ENCODE data around the gene EGLN3. TPM values are rescaled to one million over a fixed set of nuclear protein-coding genes. Genes with fewer than 3 reads are reported as not detected.

Gene EGLN3
- total and polyA plus RNA-seq, 2 of the 13 experiments (the other 11 are each of a cell fraction or from before 2014, with no cell fraction given): 0.18 to 27.3 TPM

DNA sequence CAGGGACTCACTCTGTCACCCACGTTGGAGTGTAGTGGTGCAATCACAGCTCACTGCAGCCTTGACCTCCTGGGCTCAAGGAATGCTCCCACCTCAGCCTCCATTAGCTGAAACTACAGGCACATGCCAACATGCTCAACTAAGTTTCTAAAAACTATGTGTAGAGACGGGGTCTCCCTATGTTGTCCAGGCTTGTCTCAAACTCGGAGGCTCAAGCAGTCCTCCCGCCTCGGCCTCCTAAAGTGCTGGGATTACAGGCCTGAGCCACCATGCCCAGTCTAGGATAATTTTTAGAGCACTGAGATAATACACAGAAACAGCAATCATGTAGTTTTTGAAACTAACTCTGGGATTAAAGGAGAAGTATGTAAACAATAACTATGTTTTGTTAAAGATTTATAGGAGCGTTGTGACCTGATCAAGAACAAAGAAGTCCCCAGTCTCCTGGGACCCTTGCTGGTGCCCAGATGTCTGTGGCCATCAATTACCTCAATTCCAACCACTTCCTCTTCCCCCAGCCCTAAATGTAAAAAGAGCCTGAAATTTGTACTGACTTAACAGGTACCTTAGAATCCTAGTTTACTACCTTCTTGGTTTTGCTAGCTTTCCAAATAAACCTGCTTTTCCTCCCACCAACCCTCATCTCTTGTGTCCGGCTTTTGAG lies 28.9 kb upstream of the EGLN3 start (continued):
- TF ChIP-seq TEAD3 (CRISPR knock-in tag; optimal IDR thresholded peaks at IDR 0.05; ENCODE audit: borderline replicate concordance): peak; percentile 71
- no peak for TF ChIP-seq SRSF1 (optimal IDR thresholded peaks at IDR 0.05; ENCODE audit: low read depth, low read length)
- TF ChIP-seq ZNF614 (CRISPR knock-in tag; IDR thresholded peaks at IDR 0.05; ENCODE audit: borderline replicate concordance): peak; percentile 84; the same call in 1 of the 2 replicates
- TF ChIP-seq, protein P1, sequence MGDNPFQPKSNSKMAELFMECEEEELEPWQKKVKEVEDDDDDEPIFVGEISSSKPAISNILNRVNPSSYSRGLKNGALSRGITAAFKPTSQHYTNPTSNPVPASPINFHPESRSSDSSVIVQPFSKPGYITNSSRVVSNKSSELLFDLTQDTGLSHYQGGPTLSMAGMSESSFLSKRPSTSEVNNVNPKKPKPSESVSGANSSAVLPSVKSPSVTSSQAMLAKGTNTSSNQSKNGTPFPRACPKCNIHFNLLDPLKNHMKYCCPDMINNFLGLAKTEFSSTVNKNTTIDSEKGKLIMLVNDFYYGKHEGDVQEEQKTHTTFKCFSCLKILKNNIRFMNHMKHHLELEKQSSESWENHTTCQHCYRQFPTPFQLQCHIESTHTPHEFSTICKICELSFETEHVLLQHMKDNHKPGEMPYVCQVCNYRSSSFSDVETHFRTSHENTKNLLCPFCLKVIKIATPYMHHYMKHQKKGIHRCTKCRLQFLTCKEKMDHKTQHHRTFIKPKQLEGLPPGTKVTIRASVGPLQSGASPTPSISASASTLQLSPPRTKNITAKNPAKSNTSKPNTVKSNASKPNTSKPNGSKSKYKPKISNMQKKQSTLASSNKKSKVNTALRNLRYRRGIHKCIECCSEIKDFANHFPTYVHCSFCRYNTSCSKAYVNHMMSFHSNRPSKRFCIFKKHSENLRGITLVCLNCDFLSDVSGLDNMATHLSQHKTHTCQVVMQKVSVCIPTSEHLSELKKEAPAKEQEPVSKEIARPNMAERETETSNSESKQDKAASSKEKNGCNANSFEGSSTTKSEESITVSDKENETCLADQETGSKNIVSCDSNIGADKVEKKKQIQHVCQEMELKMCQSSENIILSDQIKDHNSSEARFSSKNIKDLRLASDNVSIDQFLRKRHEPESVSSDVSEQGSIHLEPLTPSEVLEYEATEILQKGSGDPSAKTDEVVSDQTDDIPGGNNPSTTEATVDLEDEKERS (CRISPR knock-in tag; IDR thresholded peaks at IDR 0.05): peak; percentile 34; the same call in 1 of the 2 replicates
- no peak for TF ChIP-seq MYPOP (CRISPR knock-in tag; IDR thresholded peaks at IDR 0.05)
- no peak for TF ChIP-seq SMAD1 (CRISPR knock-in tag; IDR thresholded peaks at IDR 0.05; ENCODE audit: borderline replicate concordance, low read depth)
- no peak for TF ChIP-seq ZNF75D (CRISPR knock-in tag; IDR thresholded peaks at IDR 0.05; ENCODE audit: borderline replicate concordance)
- 0 out of 2 replicates have a peak, but pooled peaks have one; percentile 23 for TF ChIP-seq TBX2 (CRISPR knock-in tag; IDR thresholded peaks at IDR 0.05; ENCODE audit: borderline replicate concordance)
- no peak for TF ChIP-seq ZHX2 (IDR thresholded peaks at IDR 0.05; ENCODE audit: low read depth)
- no peak for TF ChIP-seq ZHX2 (CRISPR knock-in tag; IDR thresholded peaks at IDR 0.05; ENCODE audit: borderline replicate concordance)
- no peak for TF ChIP-seq ZNF414 (CRISPR knock-in tag; IDR thresholded peaks at IDR 0.05)
- TF ChIP-seq ATF1 (CRISPR knock-in tag; IDR thresholded peaks at IDR 0.05): no peak
- TF ChIP-seq RAD51 (IDR thresholded peaks at IDR 0.05; ENCODE audit: borderline replicate concordance): no peak
- no peak for TF ChIP-seq TRIM24 (CRISPR knock-in tag; IDR thresholded peaks at IDR 0.05)
- TF ChIP-seq MYC (CRISPR knock-in tag; IDR thresholded peaks at IDR 0.05; ENCODE audit: borderline replicate concordance): no peak
- TF ChIP-seq, protein P2, sequence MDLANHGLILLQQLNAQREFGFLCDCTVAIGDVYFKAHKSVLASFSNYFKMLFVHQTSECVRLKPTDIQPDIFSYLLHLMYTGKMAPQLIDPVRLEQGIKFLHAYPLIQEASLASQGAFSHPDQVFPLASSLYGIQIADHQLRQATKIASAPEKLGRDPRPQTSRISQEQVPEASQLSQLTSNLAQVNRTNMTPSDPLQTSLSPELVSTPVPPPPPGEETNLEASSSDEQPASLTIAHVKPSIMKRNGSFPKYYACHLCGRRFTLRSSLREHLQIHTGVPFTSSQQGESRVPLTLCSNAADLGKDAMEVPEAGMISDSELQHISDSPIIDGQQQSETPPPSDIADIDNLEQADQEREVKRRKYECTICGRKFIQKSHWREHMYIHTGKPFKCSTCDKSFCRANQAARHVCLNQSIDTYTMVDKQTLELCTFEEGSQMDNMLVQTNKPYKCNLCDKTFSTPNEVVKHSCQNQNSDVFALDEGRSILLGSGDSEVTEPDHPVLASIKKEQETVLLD (CRISPR knock-in tag; IDR thresholded peaks at IDR 0.05; ENCODE audit: low read depth): no peak
- TF ChIP-seq TBX3 (IDR thresholded peaks at IDR 0.05; ENCODE audit: borderline replicate concordance): no peak
